HEK293 (cell line): ENCODE data around the gene PCID2.

Experiments
- CTCF ChIA-PET: fragments of 350-600 bp; formaldehyde crosslinking; extraction: SDS; loops from one replicate; lab custom pipeline; 2021; ENCODE audit warnings: antibody characterized with exemption; lab: Yijun Ruan, JAX
- POLR2A ChIA-PET: fragments of 300-600 bp; formaldehyde crosslinking; extraction: SDS; loops from one replicate; lab custom pipeline; 2020; ENCODE audit warnings: antibody characterized with exemption, inconsistent platforms; lab: Yijun Ruan, JAX
- H3K27ac ChIP-seq: fragments of 200-500 bp; sonication (Bioruptor generic); 2 replicates; pipeline ENCODE4 v1.5.1; 2014; ENCODE audit warnings: low read depth, low read length, control low read depth, inconsistent platforms; ENCODE audit errors: extremely low read depth
- H3K36me3 ChIP-seq, 2 experiments: fragments of 200-500 bp in 1 of 2; sonication (Bioruptor generic) in 1 of 2; 1 replicate in 1 of 2; 2 replicates in 1 of 2; pipeline ENCODE4 v1.5.1; 2014 to 2017; ENCODE audit warnings: inconsistent platforms in 2 of 2, low read length in 2 of 2; ENCODE audit not compliant: control insufficient read depth in 2 of 2, insufficient read depth in 1 of 2
- H3K4me1 ChIP-seq: fragments of 200-500 bp; sonication (Bioruptor generic); 2 replicates; pipeline ENCODE4 v1.5.1; 2014; ENCODE audit warnings: mild to moderate bottlenecking, low read length, inconsistent platforms; ENCODE audit not compliant: control insufficient read depth, insufficient read depth
- H3K4me3 ChIP-seq: 2 replicates; pipeline ENCODE4 v1.5.1; 2011; ENCODE audit warnings: low read depth, mild to moderate bottlenecking, control low read depth, low read length, moderate library complexity
- H3K9me3 ChIP-seq: fragments of 200-500 bp; sonication (Bioruptor generic); 2 replicates; pipeline ENCODE4 v1.5.1; 2014; ENCODE audit warnings: low read depth, low read length, inconsistent platforms; ENCODE audit not compliant: control insufficient read depth, insufficient read depth
- GLI2 ChIP-seq: fragments of 450-650 bp; formaldehyde crosslinking; IDR thresholded peaks from 2 replicates; pipeline ENCODE4; 2017; ENCODE audit warnings: missing biosample characterization, missing genetic modification characterization, low read depth, borderline replicate concordance
- HOXD13 ChIP-seq: sonication (generic); formaldehyde crosslinking; IDR thresholded peaks from 2 replicates; pipeline ENCODE4 v1.8.0; 2022; ENCODE audit warnings: missing genetic modification reagents, borderline replicate concordance
- OVOL3 ChIP-seq: fragments of 450-650 bp; formaldehyde crosslinking; IDR thresholded peaks from 2 replicates; pipeline ENCODE4 v1.5.1; 2016; ENCODE audit warnings: missing biosample characterization, missing genetic modification characterization
- PRDM2 ChIP-seq: fragments of 450-650 bp; formaldehyde crosslinking; IDR thresholded peaks from 2 replicates; pipeline ENCODE4 v1.5.1; 2016; ENCODE audit warnings: missing biosample characterization, missing genetic modification characterization, borderline replicate concordance
- PRDM6 ChIP-seq: fragments of 450-650 bp; formaldehyde crosslinking; IDR thresholded peaks from 2 replicates; pipeline ENCODE4 v1.5.1; 2017; ENCODE audit warnings: missing biosample characterization, missing genetic modification characterization
- SCRT2 ChIP-seq: fragments of 450-650 bp; formaldehyde crosslinking; IDR thresholded peaks from 2 replicates; pipeline ENCODE4 v1.5.1; 2016; ENCODE audit warnings: missing biosample characterization, missing genetic modification characterization
- WT1 ChIP-seq: fragments of 450-650 bp; formaldehyde crosslinking; IDR thresholded peaks from 2 replicates; pipeline ENCODE4 v1.5.1; 2016; ENCODE audit warnings: missing biosample characterization, missing genetic modification characterization
- ZIC2 ChIP-seq: fragments of 450-650 bp; formaldehyde crosslinking; IDR thresholded peaks from 2 replicates; pipeline ENCODE4 v1.5.1; 2016; ENCODE audit warnings: missing biosample characterization, missing genetic modification characterization
- ZNF112 ChIP-seq: fragments of 450-650 bp; formaldehyde crosslinking; IDR thresholded peaks from 2 replicates; pipeline ENCODE4 v1.5.0; 2017; ENCODE audit warnings: missing biosample characterization, missing genetic modification characterization
- ZNF132 ChIP-seq: fragments of 450-650 bp; formaldehyde crosslinking; IDR thresholded peaks from 2 replicates; pipeline ENCODE4 v1.5.1; 2017; ENCODE audit warnings: missing biosample characterization, missing genetic modification characterization, borderline replicate concordance
- ZNF138 ChIP-seq: fragments of 450-650 bp; formaldehyde crosslinking; IDR thresholded peaks from 2 replicates; pipeline ENCODE4 v1.5.1; 2016; ENCODE audit warnings: missing biosample characterization, missing genetic modification characterization, borderline replicate concordance
- ZNF223 ChIP-seq: fragments of 450-650 bp; formaldehyde crosslinking; IDR thresholded peaks from 2 replicates; pipeline ENCODE4 v1.5.1; 2016; ENCODE audit warnings: missing biosample characterization, missing genetic modification characterization
- ZNF26 ChIP-seq: fragments of 450-650 bp; formaldehyde crosslinking; IDR thresholded peaks from 2 replicates; pipeline ENCODE4 v1.5.1; 2016; ENCODE audit warnings: missing biosample characterization, missing genetic modification characterization
- ZNF324 ChIP-seq: fragments of 450-650 bp; formaldehyde crosslinking; IDR thresholded peaks from 2 replicates; pipeline ENCODE4 v1.5.1; 2016; ENCODE audit warnings: missing biosample characterization, missing genetic modification characterization
- ZNF341 ChIP-seq: fragments of 450-650 bp; formaldehyde crosslinking; IDR thresholded peaks from 2 replicates; pipeline ENCODE4; 2016; ENCODE audit warnings: low read depth, missing biosample characterization, missing genetic modification characterization
- ZNF423 ChIP-seq: fragments of 450-650 bp; formaldehyde crosslinking; IDR thresholded peaks from 2 replicates; pipeline ENCODE4 v1.5.1; 2016; ENCODE audit warnings: missing biosample characterization, missing genetic modification characterization
- ZNF549 ChIP-seq: fragments of 450-650 bp; IDR thresholded peaks from 2 replicates; pipeline ENCODE4 v1.5.1; 2018; ENCODE audit warnings: missing biosample characterization, missing genetic modification characterization, mild to moderate bottlenecking, inconsistent platforms, moderate library complexity
- ZNF580 ChIP-seq: fragments of 450-650 bp; formaldehyde crosslinking; IDR thresholded peaks from 2 replicates; pipeline ENCODE4 v1.5.1; 2016; ENCODE audit warnings: missing biosample characterization, missing genetic modification characterization
- ZNF658 ChIP-seq: fragments of 450-650 bp; formaldehyde crosslinking; IDR thresholded peaks from 2 replicates; pipeline ENCODE4; 2016; ENCODE audit warnings: missing biosample characterization, missing genetic modification characterization
- ZSCAN23 ChIP-seq: fragments of 450-650 bp; formaldehyde crosslinking; IDR thresholded peaks from 2 replicates; pipeline ENCODE4 v1.5.1; 2016; ENCODE audit warnings: missing biosample characterization, missing genetic modification characterization
- ZSCAN5A ChIP-seq: fragments of 450-650 bp; formaldehyde crosslinking; IDR thresholded peaks from 2 replicates; pipeline ENCODE4 v1.5.1; 2016; ENCODE audit warnings: missing biosample characterization, missing genetic modification characterization

The PCID2 gene

GRCh38 chr13:113137691-113138298 is 70.7 kb downstream of the PCID2 start (continued):
- TF ChIP-seq ZSCAN5A = no peak

GRCh38 chr13:113135281-113135760 is 73.1 kb downstream of the PCID2 start:
- no peak for TF ChIP-seq ZNF324
- no peak for TF ChIP-seq ZNF112 (tag by site-specific recombination)
- TF ChIP-seq ZNF423 (tag by site-specific recombination) = no peak
- Histone ChIP-seq H3K9me3 (no peaks in the 10 kb centered on the region), H3K4me1 (no peaks in the 10 kb centered on the region), H3K27ac (no peak overlapping the region), H3K4me3 (no peak overlapping the region), H3K36me3 (no peaks in the 10 kb centered on the region)
- POLR2A ChIA-PET = no interaction called here
- CTCF ChIA-PET = no interaction called here

GRCh38 chr13:113129921-113130750 is 78.3 kb downstream of the PCID2 start:
- no peak for TF ChIP-seq WT1 (tag by site-specific recombination)
- TF ChIP-seq ZNF658 (tag by site-specific recombination) = no peak
- no peak for TF ChIP-seq ZNF423 (tag by site-specific recombination)
- no peak for TF ChIP-seq OVOL3
- no peak for TF ChIP-seq GLI2 (tag by site-specific recombination)
- TF ChIP-seq ZNF138 (tag by site-specific recombination) = no peak
- TF ChIP-seq ZIC2 (tag by site-specific recombination) = no peak
- no peak for TF ChIP-seq ZNF580 (tag by site-specific recombination)
- no peak for TF ChIP-seq ZNF341 (tag by site-specific recombination)
- no peak for TF ChIP-seq HOXD13 (CRISPR knock-in tag)
- TF ChIP-seq ZNF223 (tag by site-specific recombination) = no peak
- TF ChIP-seq PRDM2 = no peak
- no peak for TF ChIP-seq ZNF26
- TF ChIP-seq ZSCAN23 = no peak
- TF ChIP-seq PRDM6 (tag by site-specific recombination) = no peak
- TF ChIP-seq ZNF549 (tag by site-specific recombination) = no peak
- no peak for TF ChIP-seq SCRT2 (tag by site-specific recombination)
- no peak for TF ChIP-seq ZNF132
- H3K36me3 ChIP-seq = no peaks in the 10 kb centered on the region
- H3K4me1 ChIP-seq = no peaks in the 10 kb centered on the region
- H3K4me3 ChIP-seq = no peak overlapping the region
- H3K9me3 ChIP-seq = no peaks in the 10 kb centered on the region
- POLR2A ChIA-PET = no interaction called here
- no peak overlapping the region for H3K27ac ChIP-seq
- CTCF ChIA-PET = no interaction called here
